VCaP (cell line): ENCODE measurements around the gene TPPP.

Experiments
- H3K27ac ChIP-seq: fragments of 450-650 bp; 2 replicates; pipeline ENCODE4 v1.5.1; 2017
- TF ChIP-seq, protein P1 (sequence below): fragments of 450-650 bp; conservative IDR thresholded peaks from 2 replicates; pipeline ENCODE4 v1.5.1; 2017; ENCODE audit warnings: mild to moderate bottlenecking, moderate library complexity

The TPPP gene

DNA sequence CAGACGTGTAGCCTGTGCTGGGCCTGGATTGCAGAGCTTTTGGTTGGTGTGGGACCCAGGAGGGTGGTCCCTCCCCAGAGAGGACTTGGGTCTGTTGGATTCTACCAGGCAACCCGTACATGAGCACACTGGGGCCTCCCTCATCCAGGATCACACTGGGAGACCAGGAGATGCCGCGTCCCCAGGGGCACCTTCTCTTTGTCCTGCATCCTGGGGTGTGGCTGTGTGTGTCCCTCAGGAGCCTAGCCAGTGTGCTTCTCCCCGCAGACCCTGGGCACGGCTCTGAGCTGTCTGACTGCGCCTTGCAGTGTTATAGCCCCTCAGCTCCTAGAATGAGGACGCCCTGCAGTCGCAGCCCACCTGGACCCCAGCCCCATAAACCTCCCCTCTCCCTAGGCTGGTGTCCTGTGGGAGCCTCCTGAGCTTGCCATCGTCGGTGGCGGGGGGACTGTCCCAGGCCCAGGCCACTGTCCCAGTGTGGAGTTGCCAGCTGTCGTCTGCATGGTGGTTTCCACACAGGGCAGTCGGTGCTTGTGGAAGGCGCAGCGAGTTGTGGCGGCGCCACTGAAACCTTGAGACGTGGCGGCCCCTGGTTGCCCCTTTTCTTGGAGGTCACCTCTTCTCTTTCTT, 53.5 kb downstream of the TPPP start:
- no peak overlapping the region for H3K27ac ChIP-seq
- TF ChIP-seq, protein P1, sequence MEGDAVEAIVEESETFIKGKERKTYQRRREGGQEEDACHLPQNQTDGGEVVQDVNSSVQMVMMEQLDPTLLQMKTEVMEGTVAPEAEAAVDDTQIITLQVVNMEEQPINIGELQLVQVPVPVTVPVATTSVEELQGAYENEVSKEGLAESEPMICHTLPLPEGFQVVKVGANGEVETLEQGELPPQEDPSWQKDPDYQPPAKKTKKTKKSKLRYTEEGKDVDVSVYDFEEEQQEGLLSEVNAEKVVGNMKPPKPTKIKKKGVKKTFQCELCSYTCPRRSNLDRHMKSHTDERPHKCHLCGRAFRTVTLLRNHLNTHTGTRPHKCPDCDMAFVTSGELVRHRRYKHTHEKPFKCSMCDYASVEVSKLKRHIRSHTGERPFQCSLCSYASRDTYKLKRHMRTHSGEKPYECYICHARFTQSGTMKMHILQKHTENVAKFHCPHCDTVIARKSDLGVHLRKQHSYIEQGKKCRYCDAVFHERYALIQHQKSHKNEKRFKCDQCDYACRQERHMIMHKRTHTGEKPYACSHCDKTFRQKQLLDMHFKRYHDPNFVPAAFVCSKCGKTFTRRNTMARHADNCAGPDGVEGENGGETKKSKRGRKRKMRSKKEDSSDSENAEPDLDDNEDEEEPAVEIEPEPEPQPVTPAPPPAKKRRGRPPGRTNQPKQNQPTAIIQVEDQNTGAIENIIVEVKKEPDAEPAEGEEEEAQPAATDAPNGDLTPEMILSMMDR, result no peak

DNA sequence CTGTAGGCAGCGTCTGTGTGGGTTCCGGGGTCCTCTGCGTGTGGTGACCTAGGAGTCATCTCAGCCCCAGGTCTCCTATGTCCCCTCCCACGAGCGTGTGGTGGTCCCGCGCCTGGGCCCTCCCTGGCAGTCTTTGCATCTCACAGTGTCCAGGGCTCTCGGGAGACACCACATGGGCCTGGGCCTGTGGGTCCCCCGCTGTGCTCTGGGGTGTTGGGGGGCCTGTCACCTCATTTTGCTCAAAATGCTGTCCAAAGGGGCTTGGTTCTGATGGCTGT, 54.0 kb downstream of the TPPP start:
- H3K27ac ChIP-seq, result no peak overlapping the region
- TF ChIP-seq, protein P1, result no peak

DNA sequence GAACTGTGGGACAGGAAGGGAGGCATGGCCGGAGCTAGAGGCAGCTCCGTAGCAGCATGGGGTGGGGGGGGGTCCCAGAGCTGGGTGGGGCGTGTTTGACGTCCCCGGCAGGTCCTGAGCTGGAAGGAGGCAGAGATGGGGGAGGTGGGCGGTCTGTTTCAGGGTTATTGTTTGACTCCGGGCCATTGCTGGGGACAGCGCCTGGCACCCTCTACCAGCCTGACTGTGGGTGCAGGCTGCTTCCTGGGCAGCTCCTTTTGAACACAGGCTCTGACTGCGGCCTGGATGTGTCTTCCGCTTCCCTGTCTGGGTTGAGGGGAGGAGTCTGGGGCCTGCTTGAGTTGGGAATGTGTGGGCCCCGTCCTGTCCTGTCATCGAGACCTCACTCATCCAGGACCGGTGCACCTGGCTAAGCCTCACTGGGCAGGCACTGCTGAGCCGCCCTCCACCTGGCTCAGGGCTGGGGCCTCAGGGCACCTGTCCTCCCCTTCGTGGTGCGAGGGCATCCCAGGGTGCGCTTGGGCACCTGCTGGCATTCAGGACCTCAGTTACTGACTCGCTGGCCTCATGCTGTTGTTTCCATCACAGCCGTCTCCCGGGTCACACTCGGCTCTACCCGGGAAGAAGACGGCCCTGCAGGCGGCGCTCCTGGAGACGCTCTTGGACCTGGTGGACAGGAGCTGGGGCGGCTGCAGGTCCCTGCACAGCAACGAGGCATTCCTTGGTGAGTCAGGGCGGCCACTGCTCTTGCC, 54.5 kb downstream of the TPPP start:
- TF ChIP-seq, protein P1, result no peak
- H3K27ac ChIP-seq, result no peak overlapping the region

DNA sequence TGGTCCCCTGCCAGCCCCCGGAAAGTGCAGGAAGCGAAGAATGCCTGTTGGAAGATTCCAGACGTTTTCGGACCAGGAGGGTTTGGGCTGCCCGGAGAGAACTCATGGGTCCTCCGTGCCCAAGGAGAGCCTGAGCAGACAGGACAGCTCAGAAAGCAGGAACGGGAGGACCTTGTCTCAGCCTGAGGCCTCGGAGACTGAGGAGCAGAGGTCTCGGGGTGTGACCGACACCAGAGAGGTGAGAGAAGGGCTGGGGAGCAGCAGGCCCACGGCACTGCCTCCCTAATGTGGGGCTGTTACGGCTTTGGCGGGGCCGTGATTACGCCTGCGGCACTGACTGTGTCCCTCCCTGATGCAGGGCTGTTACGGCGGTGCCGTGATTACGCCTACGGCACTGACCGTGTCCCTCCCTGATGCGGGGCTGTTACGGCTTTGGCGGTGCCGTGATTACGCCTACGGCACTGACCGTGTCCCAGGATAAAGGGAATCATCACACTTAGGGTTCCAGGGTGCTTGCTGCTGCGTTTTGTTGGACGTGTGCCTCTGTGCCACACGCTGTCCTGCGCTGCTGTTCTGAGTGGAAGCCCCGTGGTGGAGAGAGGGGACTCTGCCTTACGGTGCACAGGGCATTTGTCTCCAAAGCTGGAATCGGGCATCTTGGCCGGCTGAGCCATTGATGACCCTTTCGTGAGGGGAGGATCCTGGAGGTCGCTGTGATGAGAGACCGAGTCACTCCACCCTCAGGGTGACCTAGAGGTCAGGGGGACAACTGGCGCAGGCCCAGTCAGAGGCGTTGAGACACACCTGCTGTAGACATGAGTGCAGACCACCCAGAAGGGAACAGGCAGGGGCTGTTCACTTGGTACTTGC, 55.3 kb downstream of the TPPP start:
- H3K27ac ChIP-seq, result no peak overlapping the region
- TF ChIP-seq, protein P1, result no peak

DNA sequence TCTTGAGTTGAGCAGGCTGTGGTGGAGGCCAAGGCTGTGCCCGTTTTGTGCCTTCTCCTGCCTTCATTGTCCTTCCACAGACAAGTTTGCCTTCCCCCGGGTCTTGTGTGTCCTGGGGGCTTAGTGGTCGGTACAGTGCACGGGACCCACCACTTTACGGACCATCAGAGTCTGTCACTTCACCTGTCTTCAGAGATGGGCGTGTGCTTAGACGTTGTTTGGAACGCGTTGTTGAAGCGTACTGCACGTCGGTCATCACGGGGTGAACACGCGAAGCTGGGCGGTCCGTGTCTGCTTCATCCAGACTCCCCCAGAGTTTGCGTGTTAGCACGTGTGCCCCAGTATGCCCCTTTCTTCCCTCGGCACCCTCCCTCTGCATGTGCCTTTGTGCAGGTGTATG, 56.2 kb downstream of the TPPP start:
- no peak overlapping the region for H3K27ac ChIP-seq
- TF ChIP-seq, protein P1, result no peak

DNA sequence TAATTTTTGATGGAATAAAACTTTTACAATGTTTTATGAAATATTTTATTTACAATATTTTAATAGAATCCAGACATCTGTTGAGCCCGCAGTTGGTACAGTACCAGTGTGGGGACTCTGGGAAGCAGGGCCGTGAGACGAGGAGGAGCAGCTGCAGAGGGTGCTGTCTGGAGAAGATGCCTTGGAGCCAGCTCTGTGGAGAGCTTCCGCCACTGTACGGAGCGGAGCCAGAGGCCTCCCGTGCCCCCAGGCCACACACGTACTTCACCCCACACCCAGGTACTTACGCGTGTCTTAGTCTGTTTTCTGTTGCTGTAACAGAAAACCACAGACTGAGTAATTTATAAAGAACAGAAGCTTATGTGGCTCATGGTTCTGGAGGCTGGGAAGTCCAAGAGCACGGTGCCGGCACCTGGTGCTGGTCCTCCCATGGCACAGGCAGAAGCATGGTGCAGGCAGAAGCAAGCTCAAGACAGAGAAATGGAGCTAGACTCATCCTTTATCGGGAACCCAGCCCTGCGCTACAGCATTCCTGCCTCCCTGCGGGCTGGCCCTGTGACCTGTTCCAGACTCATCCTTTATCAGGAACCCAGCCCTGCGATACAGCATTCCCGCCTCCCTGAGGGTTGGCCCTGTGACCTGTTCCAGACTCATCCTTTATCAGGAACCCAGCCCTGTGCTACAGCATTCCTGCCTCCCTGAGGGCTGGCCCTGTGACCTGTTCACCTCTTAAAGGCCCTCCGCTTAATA, 57.7 kb downstream of the TPPP start:
- TF ChIP-seq, protein P1, result no peak
- H3K27ac ChIP-seq, result no peak overlapping the region

DNA sequence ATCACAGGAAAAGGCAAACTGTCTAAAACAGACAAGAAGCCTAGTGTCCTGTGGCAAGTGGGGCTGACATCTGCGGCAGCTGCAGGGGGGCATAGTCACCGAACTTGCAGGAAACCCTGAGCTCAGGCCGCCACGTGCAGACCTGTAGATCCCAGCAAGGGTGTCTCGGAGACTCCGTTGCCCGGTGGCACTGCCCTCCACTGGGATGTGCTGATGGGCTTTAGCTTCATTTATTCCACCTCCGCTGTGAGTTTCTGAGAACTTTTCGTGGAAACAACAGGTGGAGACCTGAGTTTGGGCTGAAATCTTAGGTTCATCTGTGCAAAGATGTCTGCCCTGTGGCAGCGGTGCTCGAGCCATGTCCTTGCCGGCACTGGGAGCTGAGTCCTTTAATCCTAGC, 59.0 kb downstream of the TPPP start:
- TF ChIP-seq, protein P1, result no peak
- no peak overlapping the region for H3K27ac ChIP-seq
